Activated naive CD4-positive, alpha-beta T cell treated with anti-CD3 and anti-CD28 coated beads, Interleukin-2, amount 50 U/mL, for 24 hours (primary cell): ENCODE results near the gene CYFIP1.

ENCODE experiments used
- H3K27ac Mint-ChIP-seq: one replicate; pipeline ENCODE4 v1.8.0; 2021; ENCODE audit warnings: mild to moderate bottlenecking, mixed read lengths
- H3K27me3 Mint-ChIP-seq: one replicate; pipeline ENCODE4 v1.8.0; 2021; ENCODE audit warnings: mixed read lengths
- H3K36me3 Mint-ChIP-seq: one replicate; pipeline ENCODE4 v1.8.0; 2021; ENCODE audit warnings: mixed read lengths
- H3K4me1 Mint-ChIP-seq: one replicate; pipeline ENCODE4 v1.8.0; 2021; ENCODE audit warnings: mixed read lengths
- H3K4me3 Mint-ChIP-seq: one replicate; pipeline ENCODE4 v1.8.0; 2021; ENCODE audit warnings: mild to moderate bottlenecking, mixed read lengths
- H3K9me3 Mint-ChIP-seq: one replicate; pipeline ENCODE4 v1.8.0; 2021; ENCODE audit warnings: mixed read lengths

CYFIP1 gene

DNA sequence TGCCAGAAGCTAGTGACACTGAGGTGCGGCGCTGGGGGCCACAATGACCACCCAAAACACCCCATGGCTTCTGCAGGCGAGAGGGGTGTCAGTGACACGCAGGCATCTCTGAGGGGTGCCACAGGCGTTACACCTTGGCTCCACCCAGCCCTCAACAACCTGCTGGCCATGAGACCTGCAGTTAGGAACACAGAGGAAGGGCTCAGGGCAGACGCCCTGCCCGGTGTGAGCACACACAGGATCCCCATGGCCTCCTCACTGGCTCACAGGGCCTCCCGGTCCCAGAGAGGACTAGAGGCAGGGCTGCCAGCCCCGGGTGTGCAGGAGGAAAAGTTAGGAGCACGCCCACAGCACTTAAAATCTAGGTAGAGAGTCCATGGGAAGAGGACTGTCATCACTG lies 35.1 kb downstream of the CYFIP1 start:
- no peaks in the 10 kb centered on the region for H3K9me3 Mint-ChIP-seq
- no peak overlapping the region for H3K4me3 Mint-ChIP-seq
- H3K27ac Mint-ChIP-seq = no peak overlapping the region
- peaks cover 7% of the 10 kb centered on the region for H3K27me3 Mint-ChIP-seq
- H3K4me1 Mint-ChIP-seq = peaks cover 13% of the 10 kb centered on the region
- H3K36me3 Mint-ChIP-seq = no peaks in the 10 kb centered on the region

DNA sequence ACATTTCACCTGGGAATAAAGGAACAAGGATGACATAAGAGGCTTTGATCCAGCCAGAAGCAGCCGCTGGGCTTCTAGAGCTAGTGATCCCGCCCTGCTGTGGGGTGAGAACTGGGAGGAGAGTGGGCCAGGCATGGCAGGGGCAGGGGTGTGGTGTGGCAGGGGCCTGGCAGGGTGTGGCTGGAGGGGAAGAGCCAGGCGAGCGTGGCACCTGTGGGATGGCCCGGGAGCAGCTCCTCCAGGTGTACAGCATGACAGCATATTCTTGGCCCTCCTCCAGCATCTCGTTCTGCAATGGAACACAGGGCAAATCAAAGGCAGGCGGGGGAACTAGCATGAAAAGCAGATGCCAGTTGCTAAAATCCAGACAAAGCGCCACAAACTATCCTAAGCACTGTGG lies 35.5 kb downstream of the CYFIP1 start:
- no peaks in the 10 kb centered on the region for H3K9me3 Mint-ChIP-seq
- peaks cover 7% of the 10 kb centered on the region for H3K27me3 Mint-ChIP-seq
- H3K4me1 Mint-ChIP-seq = peaks cover 13% of the 10 kb centered on the region
- no peak overlapping the region for H3K4me3 Mint-ChIP-seq
- H3K27ac Mint-ChIP-seq = no peak overlapping the region
- H3K36me3 Mint-ChIP-seq = no peaks in the 10 kb centered on the region

DNA sequence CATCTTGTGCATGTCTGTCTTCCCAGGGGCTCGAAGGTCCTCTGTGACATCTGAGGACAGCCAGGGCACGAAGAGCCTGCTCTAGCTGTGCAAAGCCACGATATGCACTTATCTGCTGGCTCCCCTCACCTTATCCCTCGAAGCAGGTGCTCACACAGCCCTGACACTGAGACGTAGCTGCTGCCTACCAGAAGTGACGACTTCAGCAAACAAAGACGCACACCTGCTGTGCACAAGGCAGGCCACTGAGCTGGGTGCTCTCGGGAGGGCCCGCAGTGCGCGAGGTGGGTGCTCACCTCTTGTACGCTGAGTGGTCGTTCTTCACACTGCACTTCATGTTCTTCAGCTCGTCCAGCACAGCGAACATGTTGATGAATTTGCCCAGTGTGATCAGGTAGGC lies 37.3 kb downstream of the CYFIP1 start:
- Mint-ChIP-seq H3K27ac (no peak overlapping the region), H3K4me3 (no peak overlapping the region), H3K9me3 (no peaks in the 10 kb centered on the region)

DNA sequence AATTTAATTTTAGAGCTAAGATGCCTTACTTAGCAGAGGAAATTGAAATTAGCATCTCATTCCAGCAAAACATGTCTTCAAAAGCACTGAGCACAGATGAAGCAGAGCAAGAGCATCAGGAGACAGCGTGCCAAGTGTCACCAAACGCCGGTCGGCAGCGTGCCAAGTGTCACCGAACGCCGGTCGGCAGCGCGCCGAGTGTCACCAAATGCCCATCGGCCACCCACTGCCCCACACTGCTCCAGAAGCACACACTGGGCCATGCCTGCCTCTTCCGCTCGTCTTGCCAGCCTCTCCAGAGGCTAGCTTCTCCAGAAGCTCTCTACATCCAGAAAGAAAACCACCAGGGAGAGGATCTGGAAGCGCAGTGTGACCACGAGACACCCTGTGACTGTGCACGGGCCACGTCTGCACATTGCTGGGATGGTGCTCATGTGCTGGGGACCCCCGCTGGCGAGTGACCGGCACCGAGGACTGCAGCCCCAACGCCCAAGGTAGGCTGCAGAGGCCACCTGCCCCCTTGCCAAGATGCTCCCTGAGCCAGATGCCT lies 37.8 kb downstream of the CYFIP1 start:
- H3K4me3 Mint-ChIP-seq = no peak overlapping the region
- peaks cover 1% of the 10 kb centered on the region for H3K27me3 Mint-ChIP-seq
- H3K36me3 Mint-ChIP-seq = no peaks in the 10 kb centered on the region
- H3K27ac Mint-ChIP-seq = no peak overlapping the region
- H3K4me1 Mint-ChIP-seq = no peaks in the 10 kb centered on the region
- H3K9me3 Mint-ChIP-seq = no peaks in the 10 kb centered on the region

More for the DNA sequence above, 37.3 kb downstream of the CYFIP1 start:
- Mint-ChIP-seq H3K4me1 (no peaks in the 10 kb centered on the region), H3K36me3 (no peaks in the 10 kb centered on the region), H3K27me3 (peaks cover 1% of the 10 kb centered on the region)

DNA sequence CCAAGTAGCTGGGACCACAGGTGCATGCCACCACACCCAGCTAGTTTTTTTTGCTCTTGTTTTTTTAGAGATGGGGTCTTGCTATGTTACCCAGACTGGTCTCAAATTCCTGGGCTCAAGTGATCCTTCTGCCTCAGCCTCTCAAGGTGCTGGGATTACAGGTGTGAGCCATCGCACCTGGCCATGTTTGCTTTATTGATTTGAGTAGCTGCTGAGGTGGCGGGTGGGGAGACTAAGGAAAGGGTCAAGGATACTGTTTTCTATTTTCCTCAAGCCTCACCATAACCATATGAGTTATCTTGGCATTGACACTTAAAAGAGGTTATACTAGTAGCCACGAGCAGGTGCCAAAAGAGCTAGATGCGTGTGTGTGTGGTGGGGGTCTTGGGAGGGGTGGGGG lies 39.0 kb downstream of the CYFIP1 start:
- H3K36me3 Mint-ChIP-seq = no peaks in the 10 kb centered on the region
- no peaks in the 10 kb centered on the region for H3K4me1 Mint-ChIP-seq
- H3K27me3 Mint-ChIP-seq = no peaks in the 10 kb centered on the region
- H3K4me3 Mint-ChIP-seq = no peak overlapping the region
- no peaks in the 10 kb centered on the region for H3K9me3 Mint-ChIP-seq
- H3K27ac Mint-ChIP-seq = no peak overlapping the region

DNA sequence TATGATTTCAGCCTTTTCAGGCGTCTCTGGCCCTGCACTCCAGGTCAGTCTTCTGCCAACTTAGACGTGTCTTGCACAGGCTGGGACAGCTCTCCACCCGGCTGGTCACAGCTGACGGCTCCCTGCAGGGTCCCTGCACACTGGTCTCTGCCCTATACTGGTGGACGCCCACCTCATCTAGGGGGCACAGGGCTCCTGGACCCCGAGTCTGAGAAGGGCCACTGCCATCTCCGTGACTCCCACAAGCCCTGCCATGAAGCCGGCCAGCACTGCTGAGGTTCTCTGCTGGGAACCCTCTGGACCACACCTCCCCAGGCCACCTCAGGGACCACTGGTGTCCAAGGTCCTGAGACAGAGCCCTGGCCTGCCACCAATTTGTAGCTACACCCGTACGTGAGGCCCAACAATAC lies 40.5 kb downstream of the CYFIP1 start:
- Mint-ChIP-seq H3K27ac (no peak overlapping the region), H3K36me3 (no peaks in the 10 kb centered on the region), H3K4me1 (no peaks in the 10 kb centered on the region), H3K27me3 (no peaks in the 10 kb centered on the region), H3K4me3 (no peak overlapping the region), H3K9me3 (no peaks in the 10 kb centered on the region)

DNA sequence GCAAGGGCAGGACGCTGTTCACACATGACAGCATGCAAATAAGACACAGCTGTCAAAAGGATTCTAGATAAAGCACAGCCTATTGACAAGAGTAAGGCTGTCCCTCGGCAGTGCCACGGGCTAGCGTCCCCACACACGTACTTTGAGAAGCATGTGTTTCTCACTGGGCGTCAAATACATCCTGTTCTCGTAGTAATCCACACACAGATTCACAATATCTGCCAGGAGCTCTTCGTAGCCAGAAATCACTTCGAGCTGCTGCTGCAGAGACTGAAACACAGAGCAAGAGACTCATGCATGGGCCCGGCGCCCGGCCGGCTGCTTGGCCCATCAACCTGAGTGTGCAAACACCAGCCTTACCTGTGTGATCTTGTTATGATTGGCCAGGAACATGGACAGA lies 41.1 kb downstream of the CYFIP1 start:
- Mint-ChIP-seq H3K9me3 (no peaks in the 10 kb centered on the region), H3K27ac (no peak overlapping the region), H3K36me3 (no peaks in the 10 kb centered on the region), H3K27me3 (no peaks in the 10 kb centered on the region), H3K4me1 (no peaks in the 10 kb centered on the region), H3K4me3 (no peak overlapping the region)

DNA sequence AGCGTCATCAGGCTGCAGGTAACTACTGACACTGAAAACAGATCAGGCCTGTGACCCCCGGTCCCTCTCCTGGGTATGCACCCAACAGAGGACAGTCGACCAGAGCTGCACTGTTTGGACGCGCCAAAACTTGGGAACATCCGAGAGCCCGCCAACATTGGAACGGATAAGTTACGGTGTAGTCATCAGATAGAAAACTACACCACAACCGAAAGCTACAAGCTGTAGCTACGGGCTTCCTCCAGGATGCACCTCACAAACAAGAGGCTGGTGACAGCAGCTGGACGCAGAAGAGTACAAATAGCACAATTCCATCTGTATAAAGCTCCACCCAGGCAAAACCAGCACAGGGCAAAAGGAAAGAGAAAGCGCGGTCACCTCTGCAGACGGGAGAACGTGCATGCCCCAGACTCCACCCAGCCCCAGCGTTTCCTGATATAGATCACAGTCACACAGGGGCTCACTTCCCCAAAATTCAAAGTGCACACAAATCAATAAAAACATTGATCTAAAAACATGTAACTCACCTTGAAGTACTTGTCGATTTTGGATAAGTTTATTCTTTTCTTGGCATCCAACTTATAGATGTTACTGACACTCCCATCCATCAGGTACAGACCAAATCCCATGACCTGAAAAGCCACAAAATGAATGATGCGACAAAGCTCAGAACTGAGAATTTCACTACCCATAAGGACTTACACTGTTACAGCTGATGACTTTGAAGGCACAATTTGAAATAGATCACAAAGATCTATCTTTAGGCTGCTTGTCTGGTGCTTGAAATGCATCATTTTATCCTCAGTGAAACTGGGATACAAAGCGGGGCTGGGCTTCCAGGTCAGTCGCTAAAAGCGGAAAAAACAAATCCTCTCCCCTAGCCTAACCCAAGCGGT lies 43.3 kb downstream of the CYFIP1 start:
- H3K27me3 Mint-ChIP-seq = no peaks in the 10 kb centered on the region
- no peaks in the 10 kb centered on the region for H3K4me1 Mint-ChIP-seq
- H3K36me3 Mint-ChIP-seq = no peaks in the 10 kb centered on the region
- no peak overlapping the region for H3K27ac Mint-ChIP-seq
- no peaks in the 10 kb centered on the region for H3K9me3 Mint-ChIP-seq
- no peak overlapping the region for H3K4me3 Mint-ChIP-seq

DNA sequence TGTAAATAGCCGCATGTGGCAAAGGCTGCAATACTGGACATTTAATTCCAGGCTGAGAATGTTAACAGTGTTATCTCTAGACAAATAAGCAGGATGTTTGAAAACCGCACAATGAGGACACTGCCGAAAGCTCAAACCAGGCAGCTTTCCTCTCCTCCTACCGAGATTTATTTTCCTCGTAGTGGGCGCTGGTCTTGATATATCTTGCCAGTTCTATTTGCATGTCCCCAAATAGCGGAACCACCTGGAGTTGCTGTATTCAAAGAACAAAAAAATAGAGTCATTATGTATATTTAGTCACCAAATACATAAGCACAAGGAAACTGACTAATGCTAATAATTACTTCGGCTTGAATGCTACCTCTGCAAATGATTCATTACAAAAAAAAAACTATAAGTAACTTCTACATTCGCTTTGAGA lies 46.5 kb downstream of the CYFIP1 start:
- H3K4me3 Mint-ChIP-seq = no peak overlapping the region
- no peak overlapping the region for H3K27ac Mint-ChIP-seq
- H3K9me3 Mint-ChIP-seq = no peaks in the 10 kb centered on the region
- no peaks in the 10 kb centered on the region for H3K36me3 Mint-ChIP-seq
- H3K4me1 Mint-ChIP-seq = no peaks in the 10 kb centered on the region
- H3K27me3 Mint-ChIP-seq = no peaks in the 10 kb centered on the region

DNA sequence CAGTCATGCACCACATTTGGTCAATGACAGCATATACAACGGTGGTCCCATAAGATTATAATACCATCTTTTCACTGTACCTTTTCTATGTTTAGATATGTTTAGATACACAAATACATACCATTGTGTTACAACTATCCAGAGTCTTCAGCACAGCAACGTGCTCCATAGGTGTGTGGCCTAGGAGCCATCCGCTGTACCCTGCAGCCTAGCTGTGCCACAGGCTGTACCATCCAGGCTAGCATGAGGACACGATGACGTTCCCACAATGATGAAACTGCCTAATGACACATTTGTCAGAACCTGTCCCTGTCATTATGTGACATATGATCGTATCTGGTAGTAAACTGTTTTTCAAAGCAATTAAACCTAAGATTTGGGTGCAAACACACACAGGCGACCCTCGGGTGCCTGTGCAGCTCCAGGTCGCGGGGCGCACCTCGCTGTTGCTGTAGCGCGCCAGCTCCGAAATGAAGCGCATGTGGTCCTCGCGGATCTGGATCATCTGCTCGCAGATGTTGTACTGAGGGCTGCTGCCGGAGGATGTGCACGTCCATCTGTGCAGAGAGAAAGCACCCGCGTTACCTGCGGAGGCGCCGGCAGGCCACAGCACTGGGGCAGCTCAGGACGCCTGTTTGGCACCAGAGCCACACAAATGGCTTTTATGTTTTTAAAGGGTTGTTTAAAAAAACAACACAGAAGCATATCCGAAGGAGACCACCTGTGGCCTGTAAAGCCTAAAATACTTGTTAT lies 48.2 kb downstream of the CYFIP1 start:
- H3K27ac Mint-ChIP-seq = no peak overlapping the region
- no peaks in the 10 kb centered on the region for H3K36me3 Mint-ChIP-seq
- H3K9me3 Mint-ChIP-seq = no peaks in the 10 kb centered on the region
- no peak overlapping the region for H3K4me3 Mint-ChIP-seq
- H3K4me1 Mint-ChIP-seq = no peaks in the 10 kb centered on the region
- H3K27me3 Mint-ChIP-seq = no peaks in the 10 kb centered on the region

DNA sequence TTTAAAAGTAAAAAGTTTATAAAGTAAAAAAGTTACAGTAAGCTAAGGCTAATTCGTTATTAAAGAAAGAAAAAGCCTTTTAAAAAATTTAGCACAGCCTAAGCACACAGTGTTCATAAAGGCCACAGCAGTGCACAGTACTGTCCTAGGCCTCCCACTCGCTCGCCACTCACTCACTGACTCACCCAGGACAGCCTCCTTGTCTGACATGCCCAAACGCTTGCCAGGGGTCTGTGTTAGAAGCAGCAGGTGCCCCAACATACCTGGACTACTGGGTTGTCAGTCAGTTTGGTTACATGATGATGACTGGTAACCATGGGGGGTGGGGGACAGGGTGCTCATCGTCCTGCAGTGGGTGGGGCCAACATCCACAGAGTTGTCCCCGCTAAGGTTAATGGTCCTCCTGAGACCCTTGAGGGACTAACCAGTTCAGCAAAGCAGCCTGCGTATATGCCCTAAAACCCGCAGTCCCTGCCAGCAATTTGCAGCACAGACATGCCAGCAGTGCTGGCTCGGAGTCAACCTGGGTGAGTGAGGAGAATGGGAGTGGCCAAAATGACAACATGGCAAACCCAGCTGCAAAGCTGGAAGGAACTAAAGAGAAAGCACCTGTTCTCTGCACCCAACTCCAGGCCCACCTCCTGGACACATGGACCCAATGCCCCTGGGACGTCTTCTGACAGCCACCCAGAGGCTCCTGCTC lies 49.2 kb downstream of the CYFIP1 start:
- no peaks in the 10 kb centered on the region for H3K9me3 Mint-ChIP-seq
- no peaks in the 10 kb centered on the region for H3K4me1 Mint-ChIP-seq
- no peaks in the 10 kb centered on the region for H3K36me3 Mint-ChIP-seq
- no peak overlapping the region for H3K4me3 Mint-ChIP-seq
- H3K27me3 Mint-ChIP-seq = no peaks in the 10 kb centered on the region
- no peak overlapping the region for H3K27ac Mint-ChIP-seq

DNA sequence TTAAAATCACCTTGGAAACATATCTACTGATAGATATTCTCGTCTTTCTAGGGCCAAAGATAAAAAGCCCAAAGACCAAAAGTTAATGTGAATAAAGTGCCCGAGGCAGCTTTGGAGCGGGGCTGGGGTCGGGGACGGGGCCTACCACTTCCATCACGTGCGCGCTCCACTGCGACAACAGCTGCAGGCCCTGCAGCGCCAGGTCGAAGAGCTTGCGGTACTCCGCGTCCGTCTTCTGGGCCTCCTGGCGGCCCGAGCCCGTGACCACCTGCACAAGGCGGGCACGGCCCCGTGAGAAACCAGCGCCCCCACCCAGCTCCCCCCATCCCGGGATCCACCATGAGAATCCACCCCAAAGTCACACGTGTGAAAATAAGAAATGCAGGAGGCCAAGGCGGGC lies 52.4 kb downstream of the CYFIP1 start:
- Mint-ChIP-seq H3K4me1 (no peaks in the 10 kb centered on the region), H3K27ac (no peak overlapping the region), H3K36me3 (no peaks in the 10 kb centered on the region), H3K4me3 (no peak overlapping the region), H3K9me3 (no peaks in the 10 kb centered on the region), H3K27me3 (no peaks in the 10 kb centered on the region)

DNA sequence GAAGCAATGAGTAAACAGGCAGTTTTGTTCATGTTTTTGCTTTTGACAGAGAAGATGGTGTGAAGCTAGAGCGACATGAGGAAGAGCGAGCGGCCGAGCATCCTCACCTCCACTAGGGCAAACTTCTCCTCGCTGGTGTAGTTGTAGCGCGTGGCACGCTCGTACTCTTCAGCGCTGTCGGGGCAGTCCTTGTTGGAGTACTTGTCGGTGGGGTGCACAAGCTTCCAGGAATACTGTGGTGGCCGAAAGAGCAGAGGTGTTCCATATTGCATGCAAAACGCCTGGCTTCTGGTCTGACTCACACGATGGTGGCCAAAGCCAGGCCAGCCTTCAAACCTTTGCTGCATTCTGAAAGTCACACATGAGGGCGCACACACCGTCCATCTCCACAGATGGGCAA lies 54.3 kb downstream of the CYFIP1 start:
- Mint-ChIP-seq H3K9me3 (no peaks in the 10 kb centered on the region), H3K4me3 (no peak overlapping the region), H3K27ac (no peak overlapping the region), H3K4me1 (no peaks in the 10 kb centered on the region), H3K27me3 (no peaks in the 10 kb centered on the region), H3K36me3 (no peaks in the 10 kb centered on the region)

DNA sequence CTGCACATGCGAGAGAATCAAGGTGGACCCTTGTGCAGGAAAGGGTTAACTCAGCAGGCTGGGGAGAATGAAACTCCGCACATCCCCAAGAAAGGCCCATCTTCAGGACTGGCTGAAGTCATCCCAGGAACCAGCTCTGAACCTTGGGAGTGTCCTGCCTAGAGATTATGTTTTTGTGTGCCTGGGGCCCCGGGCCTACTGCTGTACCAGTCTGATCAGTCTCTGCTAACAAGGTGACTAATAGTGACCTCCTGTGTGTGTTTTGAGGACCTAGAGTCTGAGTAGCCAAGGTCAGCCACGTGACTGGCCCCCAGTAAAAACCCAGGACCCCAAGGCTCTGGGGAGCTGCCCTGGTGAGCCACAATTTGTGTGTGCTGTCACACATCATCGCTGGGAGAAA lies 58.2 kb downstream of the CYFIP1 start:
- no peaks in the 10 kb centered on the region for H3K4me1 Mint-ChIP-seq
- no peak overlapping the region for H3K27ac Mint-ChIP-seq
- no peak overlapping the region for H3K4me3 Mint-ChIP-seq
- no peaks in the 10 kb centered on the region for H3K27me3 Mint-ChIP-seq
- no peaks in the 10 kb centered on the region for H3K9me3 Mint-ChIP-seq
- no peaks in the 10 kb centered on the region for H3K36me3 Mint-ChIP-seq

DNA sequence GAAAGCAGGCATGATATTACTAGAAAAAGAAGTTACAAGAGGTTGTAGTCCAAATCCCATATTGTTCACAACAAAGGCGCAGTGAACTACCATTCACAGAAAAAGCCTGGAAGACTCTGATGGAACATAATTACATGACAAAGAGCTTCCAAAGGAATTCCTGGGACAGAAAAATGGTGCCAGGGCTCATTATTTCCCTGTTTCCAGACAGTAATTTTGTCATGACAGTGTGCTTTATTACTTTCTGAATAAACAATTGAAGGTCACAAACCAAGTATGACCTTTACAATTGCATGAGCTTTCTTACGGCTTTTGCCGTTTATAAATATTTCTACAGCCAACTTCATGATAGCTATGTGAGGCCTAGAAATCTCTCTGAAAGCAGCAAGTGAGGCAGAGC lies 61.0 kb downstream of the CYFIP1 start:
- Mint-ChIP-seq H3K36me3 (no peaks in the 10 kb centered on the region), H3K4me3 (no peak overlapping the region), H3K27ac (no peak overlapping the region), H3K9me3 (no peaks in the 10 kb centered on the region), H3K27me3 (no peaks in the 10 kb centered on the region), H3K4me1 (no peaks in the 10 kb centered on the region)
